Prostate gland (tissue), 2 donors: ENCODE measurements around the gene CBR1. TPM values are rescaled to one million over a fixed set of nuclear protein-coding genes. Genes with fewer than 3 reads are reported as not detected.

Experiments
- DNase-seq: peaks from one replicate; pipeline ENCODE4 v3.0.0-alpha.2; 2019; ENCODE audit warnings: low spot score
- H3K27ac ChIP-seq, 2 donors: fragments of 200-600 bp; sonication (generic); 2 replicates each; pipeline ENCODE4 v1.5.1; 2017 to 2019
- H3K27me3 ChIP-seq: fragments of 200-600 bp; sonication (generic); replicated peaks from 2 replicates; pipeline ENCODE4 v1.5.1; 2019; ENCODE audit not compliant: insufficient read depth
- H3K36me3 ChIP-seq, 2 donors: fragments of 200-600 bp; sonication (generic); 1 replicate in 1 of 2; 2 replicates in 1 of 2; pipeline versions ENCODE4 v1.5.1 to v1.8.1; 2017 to 2019
- H3K4me1 ChIP-seq: fragments of 200-600 bp; sonication (generic); replicated peaks from 2 replicates; pipeline ENCODE4 v1.5.1; 2019
- H3K4me3 ChIP-seq, 2 donors: fragments of 200-600 bp; sonication (generic); 2 replicates each; pipeline ENCODE4 v1.5.1; 2017 to 2019
- H3K9me3 ChIP-seq: fragments of 200-600 bp; sonication (generic); 2 replicates; pipeline ENCODE4 v1.5.1; 2017
- CTCF ChIP-seq, 4 experiments: fragments of 200-600 bp in 2 of 4; fragments of 450-650 bp in 2 of 4; sonication (generic) in 2 of 4; IDR thresholded peaks; 1 replicate in 3 of 4; 2 replicates in 1 of 4; pipeline ENCODE4 v1.5.1; 2016 to 2019; ENCODE audit warnings: antibody characterized with exemption in 4 of 4, mild to moderate bottlenecking in 2 of 4, moderate library complexity in 2 of 4
- POLR2A ChIP-seq: fragments of 450-650 bp; IDR thresholded peaks from one replicate; pipeline ENCODE4 v1.6.1; 2016; ENCODE audit warnings: antibody characterized with exemption, mild to moderate bottlenecking
- POLR2AphosphoS5 ChIP-seq: sonication (generic); formaldehyde crosslinking; IDR thresholded peaks from one replicate; pipeline ENCODE4 v1.6.1; 2017; ENCODE audit warnings: antibody characterized with exemption
- WGBS: methylation state at CpG from one replicate; pipeline ENCODE4 v1.1.5; 2018; 5-methylcytosine and 5-hydroxymethylcytosine counted together
- intact Hi-C: fragments of 100-400 bp; cut with DNase I; formaldehyde crosslinking; loops from one replicate; pipeline ENCODE4 v1.14.2; 2022
- total RNA-seq, 2 donors: library from RNA; depleted of rRNA; stranded (reverse); fragments of >200 nt; gene quantifications; one replicate each; pipeline ENCODE4 v1.1.0, GENCODE V29; 2016

The CBR1 gene
- total RNA-seq, 2 donors from 2014 or later = 200 to 571 TPM

- Histone ChIP-seq H3K9me3 (no peaks in the 10 kb centered on the region), H3K4me1 (peaks cover 3% of the 10 kb centered on the region), H3K36me3 (no peaks in the 10 kb centered on the region), H3K27ac (no peak overlapping the region), H3K27me3 (no peaks in the 10 kb centered on the region), H3K4me3 (no peak overlapping the region)
- TF ChIP-seq POLR2A = no peak
- TF ChIP-seq CTCF (IDR thresholded peaks at IDR 0.05) = no peak
- no peak for TF ChIP-seq POLR2AphosphoS5
- 95% methylated on average over 4 of the region's 4 CpGs for WGBS
- intact Hi-C loops = no loop called here
- DNase-seq = no peak
Observed at GRCh38 chr21:36064085-36064460, 5.8 kb upstream of the CBR1 start.

GRCh38 chr21:36065497-36066036, 4.3 kb upstream of the CBR1 start:
- intact Hi-C loops = no loop called here
- no peak overlapping the region for H3K27ac ChIP-seq
- no peaks in the 10 kb centered on the region for H3K4me1 ChIP-seq
- H3K9me3 ChIP-seq = no peaks in the 10 kb centered on the region
- no peaks in the 10 kb centered on the region for H3K36me3 ChIP-seq
- H3K4me3 ChIP-seq = no peak overlapping the region
- no peak for TF ChIP-seq POLR2AphosphoS5
- DNase-seq = no peak
- 84% methylated on average over 3 of the region's 3 CpGs for WGBS
- H3K27me3 ChIP-seq = no peaks in the 10 kb centered on the region

- Histone ChIP-seq H3K27me3 (no peaks in the 10 kb centered on the region), H3K9me3 (no peaks in the 10 kb centered on the region), H3K4me1 (peaks cover 20% of the 10 kb centered on the region), H3K27ac (peak overlapping the region in 1 of 2 donors; percentile 77), H3K36me3 (no peaks in the 10 kb centered on the region), H3K4me3 (no peak overlapping the region)
- no peak for TF ChIP-seq POLR2A
- TF ChIP-seq CTCF (IDR thresholded peaks at IDR 0.05) = no peak
- DNase-seq = no peak
- intact Hi-C loops = no loop called here
- WGBS = 97% methylated on average over 5 of the region's 5 CpGs
Observed at GRCh38 chr21:36068748-36069398, 951 bp upstream of the CBR1 start.

- no peak overlapping the region for H3K4me3 ChIP-seq
- no peaks in the 10 kb centered on the region for H3K36me3 ChIP-seq
- TF ChIP-seq POLR2A (no peak), POLR2AphosphoS5 (no peak), CTCF (IDR thresholded peaks at IDR 0.05) (no peak)
- peaks cover 20% of the 10 kb centered on the region for H3K4me1 ChIP-seq
- intact Hi-C loops = no loop called here
- no peaks in the 10 kb centered on the region for H3K9me3 ChIP-seq
- H3K27me3 ChIP-seq = no peaks in the 10 kb centered on the region
- no peak overlapping the region for H3K27ac ChIP-seq
- no peak for DNase-seq
- 72% methylated on average over 7 of the region's 7 CpGs for WGBS
Observed at GRCh38 chr21:36070999-36071398, 1.2 kb downstream of the CBR1 start.

- peak overlapping the region in 1 of 2 donors; percentile 46 for H3K27ac ChIP-seq
- intact Hi-C loops = no loop called here
- peaks cover 20% of the 10 kb centered on the region for H3K4me1 ChIP-seq
- H3K27me3 ChIP-seq = no peaks in the 10 kb centered on the region
- no peak for DNase-seq
- no peak for TF ChIP-seq CTCF (IDR thresholded peaks at IDR 0.05)
- TF ChIP-seq POLR2A = no peak
- TF ChIP-seq POLR2AphosphoS5 = no peak
- no peaks in the 10 kb centered on the region for H3K36me3 ChIP-seq
- H3K9me3 ChIP-seq = no peaks in the 10 kb centered on the region
- H3K4me3 ChIP-seq = no peak overlapping the region
- WGBS = 93% methylated on average over 12 of the region's 12 CpGs
Observed at GRCh38 chr21:36072453-36073162, 2.8 kb downstream of the CBR1 start.
